ENCODE measurements around the gene ILF3. TPM values are rescaled to one million over a fixed set of nuclear protein-coding genes. Genes with fewer than 3 reads are reported as not detected.

ILF3 gene
- total RNA-seq, 4 donors from 2014 or later = 114 to 280 (median 132) TPM

DNA sequence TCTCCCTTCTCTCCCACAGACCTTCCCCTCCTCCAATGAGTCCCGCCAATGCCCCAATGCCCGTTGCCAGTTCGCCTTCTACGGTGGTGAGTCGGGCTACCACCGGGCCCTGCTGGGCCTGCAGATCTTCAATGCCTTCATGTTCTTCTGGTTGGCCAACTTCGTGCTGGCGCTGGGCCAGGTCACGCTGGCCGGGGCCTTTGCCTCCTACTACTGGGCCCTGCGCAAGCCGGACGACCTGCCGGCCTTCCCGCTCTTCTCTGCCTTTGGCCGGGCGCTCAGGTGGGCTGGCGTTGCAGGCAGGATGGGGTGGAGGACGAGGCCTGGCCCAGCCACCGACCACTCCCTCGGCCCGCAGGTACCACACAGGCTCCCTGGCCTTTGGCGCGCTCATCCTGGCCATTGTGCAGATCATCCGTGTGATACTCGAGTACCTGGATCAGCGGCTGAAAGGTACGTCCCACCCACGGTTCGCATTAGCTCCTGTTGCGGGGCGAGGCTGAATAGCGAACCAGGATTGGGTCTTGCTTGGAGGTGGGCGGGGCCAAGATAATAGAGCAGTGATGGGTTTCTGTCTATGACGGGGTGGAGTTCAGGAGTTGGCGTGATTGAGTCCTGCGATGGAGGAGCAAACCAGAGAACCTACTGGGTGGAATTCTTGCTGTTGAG lies 17.7 kb upstream of the ILF3 start:
- TF ChIP-seq POLR2AphosphoS5 (IDR thresholded peaks at IDR 0.05) = no peak
- WGBS = 83% methylated on average over 35 of the region's 37 CpGs
- peaks cover 94% of the 10 kb centered on the region for H3K36me3 ChIP-seq
- no peaks in the 10 kb centered on the region for H3K9me3 ChIP-seq
- H3K27ac ChIP-seq = no peak overlapping the region
- no peak overlapping the region for H3K4me3 ChIP-seq
- no peak for DNase-seq (ENCODE audit: low spot score in 2 of 2)
- peaks cover 6% of the 10 kb centered on the region for H3K4me1 ChIP-seq
- H3K27me3 ChIP-seq = no peaks in the 10 kb centered on the region

DNA sequence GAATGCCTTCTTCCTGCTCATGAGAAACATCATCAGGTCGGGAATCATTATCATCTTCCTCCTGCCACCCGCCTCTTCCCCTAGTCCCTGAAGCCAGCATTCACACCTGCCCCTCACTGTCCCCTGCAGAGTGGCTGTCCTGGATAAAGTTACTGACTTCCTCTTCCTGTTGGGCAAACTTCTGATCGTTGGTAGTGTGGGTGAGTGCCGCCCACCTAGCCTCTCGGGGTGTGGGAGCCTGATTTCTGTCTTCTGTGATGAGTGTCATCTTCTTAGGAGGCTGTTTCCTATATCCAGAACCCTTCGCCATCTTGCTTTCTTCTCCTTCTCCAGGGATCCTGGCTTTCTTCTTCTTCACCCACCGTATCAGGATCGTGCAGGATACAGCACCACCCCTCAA lies 16.3 kb upstream of the ILF3 start:
- Histone ChIP-seq H3K36me3 (peaks cover 92% of the 10 kb centered on the region), H3K4me3 (no peak overlapping the region), H3K27ac (no peak overlapping the region), H3K4me1 (peaks cover 9% of the 10 kb centered on the region), H3K9me3 (no peaks in the 10 kb centered on the region), H3K27me3 (no peaks in the 10 kb centered on the region)
- no peak for DNase-seq (ENCODE audit: low spot score in 2 of 2)
- WGBS = 78% methylated on average over 8 of the region's 8 CpGs
- TF ChIP-seq EP300 (IDR thresholded peaks at IDR 0.05) (no peak), POLR2A (IDR thresholded peaks at IDR 0.05) (no peak), POLR2AphosphoS5 (IDR thresholded peaks at IDR 0.05) (no peak)
- TF ChIP-seq, protein P1, sequence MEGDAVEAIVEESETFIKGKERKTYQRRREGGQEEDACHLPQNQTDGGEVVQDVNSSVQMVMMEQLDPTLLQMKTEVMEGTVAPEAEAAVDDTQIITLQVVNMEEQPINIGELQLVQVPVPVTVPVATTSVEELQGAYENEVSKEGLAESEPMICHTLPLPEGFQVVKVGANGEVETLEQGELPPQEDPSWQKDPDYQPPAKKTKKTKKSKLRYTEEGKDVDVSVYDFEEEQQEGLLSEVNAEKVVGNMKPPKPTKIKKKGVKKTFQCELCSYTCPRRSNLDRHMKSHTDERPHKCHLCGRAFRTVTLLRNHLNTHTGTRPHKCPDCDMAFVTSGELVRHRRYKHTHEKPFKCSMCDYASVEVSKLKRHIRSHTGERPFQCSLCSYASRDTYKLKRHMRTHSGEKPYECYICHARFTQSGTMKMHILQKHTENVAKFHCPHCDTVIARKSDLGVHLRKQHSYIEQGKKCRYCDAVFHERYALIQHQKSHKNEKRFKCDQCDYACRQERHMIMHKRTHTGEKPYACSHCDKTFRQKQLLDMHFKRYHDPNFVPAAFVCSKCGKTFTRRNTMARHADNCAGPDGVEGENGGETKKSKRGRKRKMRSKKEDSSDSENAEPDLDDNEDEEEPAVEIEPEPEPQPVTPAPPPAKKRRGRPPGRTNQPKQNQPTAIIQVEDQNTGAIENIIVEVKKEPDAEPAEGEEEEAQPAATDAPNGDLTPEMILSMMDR (IDR thresholded peaks at IDR 0.05) = no peak

DNA sequence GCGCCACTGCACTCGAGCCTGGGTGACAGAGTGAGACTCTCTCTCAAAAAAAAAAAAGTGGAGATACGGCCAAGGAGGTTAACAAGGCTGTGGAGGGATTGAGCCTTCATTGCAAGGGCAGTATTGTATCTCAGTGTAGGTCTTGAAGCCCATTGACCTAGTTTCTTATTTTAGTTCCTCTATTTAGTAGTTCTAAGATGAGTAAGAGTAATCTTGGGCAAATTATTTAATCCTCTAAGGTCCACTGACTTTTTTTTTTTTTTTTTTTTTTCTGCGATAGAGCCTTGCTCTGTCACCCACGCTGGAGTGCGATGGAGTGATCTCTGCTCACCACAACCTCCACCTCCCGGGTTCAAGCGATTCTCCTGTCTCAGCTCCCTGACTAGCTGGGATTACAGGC lies 14.3 kb upstream of the ILF3 start:
- H3K27ac ChIP-seq = no peak overlapping the region
- H3K27me3 ChIP-seq = no peaks in the 10 kb centered on the region
- H3K9me3 ChIP-seq = no peaks in the 10 kb centered on the region
- no peak for DNase-seq (ENCODE audit: low spot score in 2 of 2)
- WGBS = 87% methylated on average over 8 of the region's 8 CpGs
- peaks cover 83% of the 10 kb centered on the region for H3K36me3 ChIP-seq
- no peak overlapping the region for H3K4me3 ChIP-seq
- TF ChIP-seq EP300 (IDR thresholded peaks at IDR 0.05) = no peak
- no peak for TF ChIP-seq POLR2AphosphoS5 (IDR thresholded peaks at IDR 0.05)
- TF ChIP-seq, protein P1 (IDR thresholded peaks at IDR 0.05) = no peak
- TF ChIP-seq POLR2A (IDR thresholded peaks at IDR 0.05) = no peak
- peaks cover 26% of the 10 kb centered on the region for H3K4me1 ChIP-seq

DNA sequence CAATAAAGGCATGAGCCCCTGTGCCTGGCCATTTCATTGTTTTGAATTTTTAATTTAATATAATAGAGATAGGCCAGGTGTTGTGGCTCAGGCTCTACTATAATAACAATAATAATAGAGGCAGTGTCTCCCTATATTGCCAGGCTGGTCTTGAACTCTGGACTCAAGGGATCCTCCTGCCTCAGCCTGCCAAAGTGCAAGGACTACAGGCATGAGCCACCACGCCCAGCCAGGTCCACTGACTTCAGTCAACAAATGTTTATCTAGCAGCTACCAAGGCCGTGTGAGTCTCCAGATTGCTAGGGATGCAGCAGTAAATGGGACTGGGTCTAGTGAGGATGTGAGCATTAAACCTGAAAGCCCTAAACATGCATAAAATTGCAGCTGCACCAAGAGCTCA lies 13.8 kb upstream of the ILF3 start:
- TF ChIP-seq POLR2AphosphoS5 (IDR thresholded peaks at IDR 0.05) = no peak
- TF ChIP-seq POLR2A (IDR thresholded peaks at IDR 0.05) = no peak
- TF ChIP-seq EP300 (IDR thresholded peaks at IDR 0.05) = no peak
- 75% methylated on average over 2 of the region's 2 CpGs for WGBS
- Histone ChIP-seq H3K36me3 (peaks cover 78% of the 10 kb centered on the region), H3K27ac (no peak overlapping the region), H3K4me3 (no peak overlapping the region), H3K9me3 (no peaks in the 10 kb centered on the region), H3K27me3 (no peaks in the 10 kb centered on the region), H3K4me1 (peaks cover 23% of the 10 kb centered on the region)
- no peak for DNase-seq (ENCODE audit: low spot score in 2 of 2)

DNA sequence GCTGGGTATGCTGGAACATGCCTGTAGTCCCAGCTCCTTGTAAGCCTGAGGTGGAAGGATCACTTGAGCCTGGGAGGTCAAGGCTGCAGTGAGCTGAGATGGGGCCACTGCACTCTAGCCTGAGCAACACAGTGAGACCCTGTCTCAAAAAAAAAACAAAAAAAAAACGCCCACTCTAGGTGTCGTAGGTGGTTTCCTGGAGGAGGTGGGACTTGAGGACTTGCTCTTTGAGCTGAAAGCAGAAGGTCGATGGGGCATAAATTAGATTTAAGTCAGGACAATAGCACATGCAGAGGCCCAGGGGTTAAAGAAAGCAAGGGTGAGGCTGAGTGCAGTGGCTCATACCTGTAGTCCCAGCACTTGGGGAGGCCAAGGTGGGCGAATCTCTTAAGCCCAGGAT lies 12.9 kb upstream of the ILF3 start:
- DNase-seq (ENCODE audit: low spot score in 2 of 2) = no peak
- no peaks in the 10 kb centered on the region for H3K9me3 ChIP-seq
- peaks cover 71% of the 10 kb centered on the region for H3K36me3 ChIP-seq
- no peaks in the 10 kb centered on the region for H3K27me3 ChIP-seq
- H3K27ac ChIP-seq = no peak overlapping the region
- H3K4me3 ChIP-seq = no peak overlapping the region
- TF ChIP-seq, protein P1 (IDR thresholded peaks at IDR 0.05) = no peak
- TF ChIP-seq EP300 (IDR thresholded peaks at IDR 0.05) (no peak), POLR2A (IDR thresholded peaks at IDR 0.05) (no peak), POLR2AphosphoS5 (IDR thresholded peaks at IDR 0.05) (no peak)
- 90% methylated on average over 4 of the region's 4 CpGs for WGBS
- H3K4me1 ChIP-seq = peaks cover 27% of the 10 kb centered on the region

DNA sequence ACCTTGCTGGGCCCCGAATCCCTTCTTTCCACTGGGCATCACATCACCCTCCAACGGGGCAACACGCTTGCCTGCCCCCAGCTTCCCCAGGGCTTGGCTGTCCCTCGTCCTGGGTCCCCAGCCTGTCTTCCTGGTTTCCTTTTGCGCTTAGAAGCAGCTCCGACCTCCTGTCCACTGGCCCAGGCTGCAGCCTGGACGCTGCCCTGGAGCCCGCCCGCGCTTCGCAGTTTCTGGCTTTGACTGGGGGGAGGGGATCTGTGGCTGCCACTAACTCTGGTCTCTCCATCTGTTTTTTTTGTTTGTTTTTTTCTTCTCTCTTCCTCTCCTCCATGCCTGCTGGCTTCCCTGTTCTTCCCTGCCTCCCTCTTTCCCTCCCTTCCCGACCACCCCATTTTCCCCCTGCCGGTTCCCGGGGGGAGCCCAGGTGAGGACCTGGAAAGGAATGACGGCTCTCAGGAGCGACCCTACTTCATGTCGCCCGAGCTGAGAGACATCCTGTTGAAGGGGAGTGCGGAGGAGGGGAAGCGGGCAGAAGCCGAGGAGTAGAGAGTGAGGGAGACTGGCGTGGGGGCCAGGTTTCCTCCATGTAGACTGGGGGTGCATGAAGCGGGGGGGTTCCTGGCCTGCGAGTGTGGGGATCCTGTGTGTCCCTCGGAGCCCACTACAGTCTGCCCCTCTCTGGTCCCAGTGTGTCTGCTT lies 11.5 kb upstream of the ILF3 start:
- no peaks in the 10 kb centered on the region for H3K27me3 ChIP-seq
- TF ChIP-seq POLR2A (IDR thresholded peaks at IDR 0.05) = no peak
- TF ChIP-seq, protein P1 (IDR thresholded peaks at IDR 0.05) = no peak
- TF ChIP-seq EP300 (IDR thresholded peaks at IDR 0.05) = no peak
- no peak for TF ChIP-seq POLR2AphosphoS5 (IDR thresholded peaks at IDR 0.05)
- H3K4me1 ChIP-seq = peaks cover 37% of the 10 kb centered on the region
- no peaks in the 10 kb centered on the region for H3K9me3 ChIP-seq
- 64% methylated on average over 22 of the region's 25 CpGs for WGBS
- no peak for DNase-seq (ENCODE audit: low spot score in 2 of 2)
- no peak overlapping the region for H3K27ac ChIP-seq
- H3K4me3 ChIP-seq = no peak overlapping the region
- peaks cover 57% of the 10 kb centered on the region for H3K36me3 ChIP-seq

Measured in suprapubic skin (tissue), 4 donors.